Stimulated activated CD8-positive, alpha-beta memory T cell treated with anti-CD3 and anti-CD28 coated beads, Interleukin-7, amount 100 ng/mL, for 24 hours (primary cell): ENCODE results near the gene CSNK1A1L.
"Not testable (repeated sequence)": the region's sequence is repeated elsewhere in the genome, so short reads cannot be mapped to it uniquely, and the experiment has no call there.

Source experiments
- DNase-seq: peaks from one replicate; pipeline ENCODE4 v3.0.0-alpha.2; 2020; ENCODE audit warnings: low read depth

Gene CSNK1A1L

DNA sequence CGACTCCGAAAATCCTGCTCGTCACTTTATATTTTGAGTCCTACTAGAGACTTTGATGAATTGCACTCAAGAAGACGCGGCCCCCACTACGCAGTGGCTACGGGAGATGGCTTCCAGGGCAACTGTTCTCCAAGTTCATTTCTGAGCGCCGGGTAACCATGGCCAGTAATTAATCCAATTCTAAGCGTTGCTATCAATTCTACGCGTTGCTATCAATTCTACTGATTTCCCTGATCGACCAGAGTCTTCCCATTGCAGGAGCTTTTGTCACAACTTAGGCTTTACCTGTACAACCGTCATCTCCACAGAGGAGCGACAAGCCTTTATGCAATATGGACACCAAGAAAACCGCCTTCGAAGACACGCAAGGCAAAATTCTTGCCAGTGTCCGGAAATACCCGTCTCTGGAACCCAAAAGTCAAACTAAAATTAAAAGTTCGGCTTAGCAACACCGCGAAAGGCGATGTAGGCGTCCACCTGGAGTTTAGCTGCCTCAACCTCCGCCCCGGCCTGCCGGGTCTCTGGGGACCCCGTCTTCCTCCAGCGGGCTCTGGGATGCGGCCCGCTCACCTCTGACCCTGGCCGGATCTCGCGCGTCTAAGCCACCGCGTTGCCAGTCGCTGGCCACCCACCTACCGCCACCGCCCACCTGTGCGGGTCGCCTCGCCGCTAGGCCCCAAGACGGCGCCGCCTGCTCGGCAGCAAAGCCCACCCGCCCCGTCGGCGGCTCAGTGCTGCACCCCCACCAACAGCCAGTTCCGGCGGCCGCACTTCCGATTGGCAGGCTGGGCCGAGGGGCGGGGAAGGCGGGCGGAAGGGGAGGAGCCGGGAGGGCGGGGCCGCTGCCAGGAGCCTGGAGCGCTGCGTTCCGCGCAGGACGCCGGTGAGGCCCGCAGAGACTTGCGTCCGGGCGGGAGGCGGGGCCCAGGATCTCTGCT lies 46.3 kb downstream of the CSNK1A1L start, which contains the start of gene SUPT20H:
Gene SUPT20H (minus strand): TSS at position 779 of the 938 bp plus-strand sequence. CDS start 8,198 bp downstream, outside the sequence.
- peak; percentile 92 for DNase-seq

DNA sequence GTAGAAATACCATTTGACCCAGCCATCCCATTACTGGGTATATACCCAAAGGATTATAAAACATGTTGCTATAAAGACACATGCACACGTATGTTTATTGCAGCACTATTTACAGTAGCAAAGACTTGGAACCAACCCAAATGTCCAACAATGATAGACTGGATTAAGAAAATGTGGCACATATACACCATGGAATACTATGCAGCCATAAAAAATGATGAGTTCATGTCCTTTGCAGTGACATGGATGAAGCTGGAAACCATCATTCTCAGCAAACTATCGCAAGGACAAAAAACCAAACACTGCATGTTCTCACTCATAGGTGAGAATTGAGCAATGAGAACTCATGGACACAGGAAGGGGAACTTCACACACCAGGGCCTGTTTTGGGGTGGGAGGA lies 49.2 kb downstream of the CSNK1A1L start:
- not testable (repeated sequence) for DNase-seq
